GM12878 (cell line): ENCODE measurements around the gene GTSE1. TPM values are rescaled to one million over a fixed set of nuclear protein-coding genes. Genes with fewer than 3 reads are reported as not detected.

Experiments
- HDAC6 ChIP-seq: fragments of 200-600 bp; sonication (generic); IDR thresholded peaks from one replicate; pipeline ENCODE4 v1.8.0; 2017; ENCODE audit warnings: antibody characterized with exemption; ENCODE audit not compliant: unreplicated experiment
- NFXL1 ChIP-seq: fragments of 450-650 bp; IDR thresholded peaks from 2 replicates; pipeline ENCODE4 v1.6.1; 2017; ENCODE audit warnings: antibody characterized with exemption, mild to moderate bottlenecking, borderline replicate concordance
- NFYA ChIP-seq: IDR thresholded peaks from 2 replicates; pipeline ENCODE4 v1.6.1; 2011; ENCODE audit warnings: low read depth, mild to moderate bottlenecking, low read length, improper control_type of control experiment, borderline replicate concordance
- RCOR1 ChIP-seq: conservative IDR thresholded peaks from 2 replicates; pipeline ENCODE4 v1.6.1; 2012; ENCODE audit warnings: low read depth, low read length, improper control_type of control experiment
- TCF3 ChIP-seq: IDR thresholded peaks from 2 replicates; pipeline ENCODE4 v1.6.1; 2012; ENCODE audit warnings: low read depth, mild to moderate bottlenecking, low read length, borderline replicate concordance; ENCODE audit not compliant: insufficient read depth
- polyA plus RNA-seq, 11 experiments: library from polyadenylated mRNA; depleted of rRNA in 4 of 11; unstranded in 6 of 11; stranded (reverse) in 5 of 11; fragments of >200 nt; fragmentation: Nextera tagmentation in 4 of 11; fragmentation: Illumina TruSeq in 1 of 11; extraction: Ambion mirVana in 4 of 11; extraction: Trizol in 1 of 11; gene quantifications; 1 replicate in 1 of 11; 2 replicates in 10 of 11; pipeline versions ENCODE4 v1.2.1 to v1.2.3, GENCODE V29; 2011 to 2016; ENCODE audit warnings: inconsistent platforms in 2 of 11, missing spikeins in 2 of 11, low read depth in 1 of 11
- total RNA-seq, 4 experiments: library from RNA; depleted of rRNA in 3 of 4; stranded (reverse); fragments of >200 nt in 3 of 4; fragmentation: Illumina TruSeq in 1 of 4; extraction: Trizol in 1 of 4; gene quantifications; 2 replicates each; pipeline versions ENCODE4 v1.2.1 to v1.2.3, GENCODE V29; 2013 to 2021
- TF ChIP-seq, protein P1 (sequence below): fragments of 450-650 bp; IDR thresholded peaks from 2 replicates; pipeline ENCODE4 v1.6.1; 2017; ENCODE audit warnings: mild to moderate bottlenecking, moderate library complexity
- TF ChIP-seq, protein P2 (sequence below): fragments of 450-650 bp; IDR thresholded peaks from 2 replicates; pipeline ENCODE4 v1.6.1; 2017; ENCODE audit warnings: mild to moderate bottlenecking, moderate library complexity
- TF ChIP-seq, protein P3 (sequence below): IDR thresholded peaks from 2 replicates; pipeline ENCODE4 v1.6.1; 2012; ENCODE audit warnings: mild to moderate bottlenecking, low read depth, low read length
- TF ChIP-seq, protein P4 (sequence below): fragments of 450-650 bp; IDR thresholded peaks from 2 replicates; pipeline ENCODE4 v1.6.1; 2016; ENCODE audit warnings: mild to moderate bottlenecking, moderate library complexity, borderline replicate concordance

GTSE1 gene
- total and polyA plus RNA-seq, 10 of the 15 experiments (the other 5 are each of a cell fraction or from before 2014, with no cell fraction given): 6.6 to 46.2 (median 32.3) TPM

DNA sequence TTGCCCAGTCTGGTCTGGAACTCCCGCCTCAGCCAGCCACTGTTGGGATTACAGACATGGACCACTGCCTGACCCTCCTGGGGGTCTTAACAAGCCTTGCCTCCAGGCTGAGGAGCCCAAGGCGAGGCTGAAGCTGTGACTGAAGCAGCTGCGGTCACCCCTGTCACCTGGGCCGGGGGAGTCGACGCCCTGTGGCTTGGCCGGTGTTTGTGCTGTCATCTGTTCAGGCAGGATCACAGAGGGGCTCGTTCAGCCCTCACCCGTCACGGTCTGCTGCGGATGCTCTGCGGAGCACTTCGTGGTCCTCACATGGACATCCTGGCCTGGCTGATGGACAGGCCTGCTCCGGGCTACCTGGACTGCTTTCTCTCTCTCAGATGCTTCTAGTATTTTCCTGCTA is 62.7 kb downstream of the GTSE1 start (continued):
- TF ChIP-seq, protein P1, sequence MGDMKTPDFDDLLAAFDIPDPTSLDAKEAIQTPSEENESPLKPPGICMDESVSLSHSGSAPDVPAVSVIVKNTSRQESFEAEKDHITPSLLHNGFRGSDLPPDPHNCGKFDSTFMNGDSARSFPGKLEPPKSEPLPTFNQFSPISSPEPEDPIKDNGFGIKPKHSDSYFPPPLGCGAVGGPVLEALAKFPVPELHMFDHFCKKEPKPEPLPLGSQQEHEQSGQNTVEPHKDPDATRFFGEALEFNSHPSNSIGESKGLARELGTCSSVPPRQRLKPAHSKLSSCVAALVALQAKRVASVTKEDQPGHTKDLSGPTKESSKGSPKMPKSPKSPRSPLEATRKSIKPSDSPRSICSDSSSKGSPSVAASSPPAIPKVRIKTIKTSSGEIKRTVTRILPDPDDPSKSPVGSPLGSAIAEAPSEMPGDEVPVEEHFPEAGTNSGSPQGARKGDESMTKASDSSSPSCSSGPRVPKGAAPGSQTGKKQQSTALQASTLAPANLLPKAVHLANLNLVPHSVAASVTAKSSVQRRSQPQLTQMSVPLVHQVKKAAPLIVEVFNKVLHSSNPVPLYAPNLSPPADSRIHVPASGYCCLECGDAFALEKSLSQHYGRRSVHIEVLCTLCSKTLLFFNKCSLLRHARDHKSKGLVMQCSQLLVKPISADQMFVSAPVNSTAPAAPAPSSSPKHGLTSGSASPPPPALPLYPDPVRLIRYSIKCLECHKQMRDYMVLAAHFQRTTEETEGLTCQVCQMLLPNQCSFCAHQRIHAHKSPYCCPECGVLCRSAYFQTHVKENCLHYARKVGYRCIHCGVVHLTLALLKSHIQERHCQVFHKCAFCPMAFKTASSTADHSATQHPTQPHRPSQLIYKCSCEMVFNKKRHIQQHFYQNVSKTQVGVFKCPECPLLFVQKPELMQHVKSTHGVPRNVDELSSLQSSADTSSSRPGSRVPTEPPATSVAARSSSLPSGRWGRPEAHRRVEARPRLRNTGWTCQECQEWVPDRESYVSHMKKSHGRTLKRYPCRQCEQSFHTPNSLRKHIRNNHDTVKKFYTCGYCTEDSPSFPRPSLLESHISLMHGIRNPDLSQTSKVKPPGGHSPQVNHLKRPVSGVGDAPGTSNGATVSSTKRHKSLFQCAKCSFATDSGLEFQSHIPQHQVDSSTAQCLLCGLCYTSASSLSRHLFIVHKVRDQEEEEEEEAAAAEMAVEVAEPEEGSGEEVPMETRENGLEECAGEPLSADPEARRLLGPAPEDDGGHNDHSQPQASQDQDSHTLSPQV: no peak
- TF ChIP-seq NFYA (no peak), RCOR1 (no peak), NFXL1 (no peak), TCF3 (no peak), HDAC6 (no peak)
- TF ChIP-seq, protein P2, sequence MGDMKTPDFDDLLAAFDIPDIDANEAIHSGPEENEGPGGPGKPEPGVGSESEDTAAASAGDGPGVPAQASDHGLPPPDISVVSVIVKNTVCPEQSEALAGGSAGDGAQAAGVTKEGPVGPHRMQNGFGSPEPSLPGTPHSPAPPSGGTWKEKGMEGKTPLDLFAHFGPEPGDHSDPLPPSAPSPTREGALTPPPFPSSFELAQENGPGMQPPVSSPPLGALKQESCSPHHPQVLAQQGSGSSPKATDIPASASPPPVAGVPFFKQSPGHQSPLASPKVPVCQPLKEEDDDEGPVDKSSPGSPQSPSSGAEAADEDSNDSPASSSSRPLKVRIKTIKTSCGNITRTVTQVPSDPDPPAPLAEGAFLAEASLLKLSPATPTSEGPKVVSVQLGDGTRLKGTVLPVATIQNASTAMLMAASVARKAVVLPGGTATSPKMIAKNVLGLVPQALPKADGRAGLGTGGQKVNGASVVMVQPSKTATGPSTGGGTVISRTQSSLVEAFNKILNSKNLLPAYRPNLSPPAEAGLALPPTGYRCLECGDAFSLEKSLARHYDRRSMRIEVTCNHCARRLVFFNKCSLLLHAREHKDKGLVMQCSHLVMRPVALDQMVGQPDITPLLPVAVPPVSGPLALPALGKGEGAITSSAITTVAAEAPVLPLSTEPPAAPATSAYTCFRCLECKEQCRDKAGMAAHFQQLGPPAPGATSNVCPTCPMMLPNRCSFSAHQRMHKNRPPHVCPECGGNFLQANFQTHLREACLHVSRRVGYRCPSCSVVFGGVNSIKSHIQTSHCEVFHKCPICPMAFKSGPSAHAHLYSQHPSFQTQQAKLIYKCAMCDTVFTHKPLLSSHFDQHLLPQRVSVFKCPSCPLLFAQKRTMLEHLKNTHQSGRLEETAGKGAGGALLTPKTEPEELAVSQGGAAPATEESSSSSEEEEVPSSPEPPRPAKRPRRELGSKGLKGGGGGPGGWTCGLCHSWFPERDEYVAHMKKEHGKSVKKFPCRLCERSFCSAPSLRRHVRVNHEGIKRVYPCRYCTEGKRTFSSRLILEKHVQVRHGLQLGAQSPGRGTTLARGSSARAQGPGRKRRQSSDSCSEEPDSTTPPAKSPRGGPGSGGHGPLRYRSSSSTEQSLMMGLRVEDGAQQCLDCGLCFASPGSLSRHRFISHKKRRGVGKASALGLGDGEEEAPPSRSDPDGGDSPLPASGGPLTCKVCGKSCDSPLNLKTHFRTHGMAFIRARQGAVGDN: no peak
- TF ChIP-seq, protein P3, sequence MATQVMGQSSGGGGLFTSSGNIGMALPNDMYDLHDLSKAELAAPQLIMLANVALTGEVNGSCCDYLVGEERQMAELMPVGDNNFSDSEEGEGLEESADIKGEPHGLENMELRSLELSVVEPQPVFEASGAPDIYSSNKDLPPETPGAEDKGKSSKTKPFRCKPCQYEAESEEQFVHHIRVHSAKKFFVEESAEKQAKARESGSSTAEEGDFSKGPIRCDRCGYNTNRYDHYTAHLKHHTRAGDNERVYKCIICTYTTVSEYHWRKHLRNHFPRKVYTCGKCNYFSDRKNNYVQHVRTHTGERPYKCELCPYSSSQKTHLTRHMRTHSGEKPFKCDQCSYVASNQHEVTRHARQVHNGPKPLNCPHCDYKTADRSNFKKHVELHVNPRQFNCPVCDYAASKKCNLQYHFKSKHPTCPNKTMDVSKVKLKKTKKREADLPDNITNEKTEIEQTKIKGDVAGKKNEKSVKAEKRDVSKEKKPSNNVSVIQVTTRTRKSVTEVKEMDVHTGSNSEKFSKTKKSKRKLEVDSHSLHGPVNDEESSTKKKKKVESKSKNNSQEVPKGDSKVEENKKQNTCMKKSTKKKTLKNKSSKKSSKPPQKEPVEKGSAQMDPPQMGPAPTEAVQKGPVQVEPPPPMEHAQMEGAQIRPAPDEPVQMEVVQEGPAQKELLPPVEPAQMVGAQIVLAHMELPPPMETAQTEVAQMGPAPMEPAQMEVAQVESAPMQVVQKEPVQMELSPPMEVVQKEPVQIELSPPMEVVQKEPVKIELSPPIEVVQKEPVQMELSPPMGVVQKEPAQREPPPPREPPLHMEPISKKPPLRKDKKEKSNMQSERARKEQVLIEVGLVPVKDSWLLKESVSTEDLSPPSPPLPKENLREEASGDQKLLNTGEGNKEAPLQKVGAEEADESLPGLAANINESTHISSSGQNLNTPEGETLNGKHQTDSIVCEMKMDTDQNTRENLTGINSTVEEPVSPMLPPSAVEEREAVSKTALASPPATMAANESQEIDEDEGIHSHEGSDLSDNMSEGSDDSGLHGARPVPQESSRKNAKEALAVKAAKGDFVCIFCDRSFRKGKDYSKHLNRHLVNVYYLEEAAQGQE: no peak
- TF ChIP-seq, protein P4, sequence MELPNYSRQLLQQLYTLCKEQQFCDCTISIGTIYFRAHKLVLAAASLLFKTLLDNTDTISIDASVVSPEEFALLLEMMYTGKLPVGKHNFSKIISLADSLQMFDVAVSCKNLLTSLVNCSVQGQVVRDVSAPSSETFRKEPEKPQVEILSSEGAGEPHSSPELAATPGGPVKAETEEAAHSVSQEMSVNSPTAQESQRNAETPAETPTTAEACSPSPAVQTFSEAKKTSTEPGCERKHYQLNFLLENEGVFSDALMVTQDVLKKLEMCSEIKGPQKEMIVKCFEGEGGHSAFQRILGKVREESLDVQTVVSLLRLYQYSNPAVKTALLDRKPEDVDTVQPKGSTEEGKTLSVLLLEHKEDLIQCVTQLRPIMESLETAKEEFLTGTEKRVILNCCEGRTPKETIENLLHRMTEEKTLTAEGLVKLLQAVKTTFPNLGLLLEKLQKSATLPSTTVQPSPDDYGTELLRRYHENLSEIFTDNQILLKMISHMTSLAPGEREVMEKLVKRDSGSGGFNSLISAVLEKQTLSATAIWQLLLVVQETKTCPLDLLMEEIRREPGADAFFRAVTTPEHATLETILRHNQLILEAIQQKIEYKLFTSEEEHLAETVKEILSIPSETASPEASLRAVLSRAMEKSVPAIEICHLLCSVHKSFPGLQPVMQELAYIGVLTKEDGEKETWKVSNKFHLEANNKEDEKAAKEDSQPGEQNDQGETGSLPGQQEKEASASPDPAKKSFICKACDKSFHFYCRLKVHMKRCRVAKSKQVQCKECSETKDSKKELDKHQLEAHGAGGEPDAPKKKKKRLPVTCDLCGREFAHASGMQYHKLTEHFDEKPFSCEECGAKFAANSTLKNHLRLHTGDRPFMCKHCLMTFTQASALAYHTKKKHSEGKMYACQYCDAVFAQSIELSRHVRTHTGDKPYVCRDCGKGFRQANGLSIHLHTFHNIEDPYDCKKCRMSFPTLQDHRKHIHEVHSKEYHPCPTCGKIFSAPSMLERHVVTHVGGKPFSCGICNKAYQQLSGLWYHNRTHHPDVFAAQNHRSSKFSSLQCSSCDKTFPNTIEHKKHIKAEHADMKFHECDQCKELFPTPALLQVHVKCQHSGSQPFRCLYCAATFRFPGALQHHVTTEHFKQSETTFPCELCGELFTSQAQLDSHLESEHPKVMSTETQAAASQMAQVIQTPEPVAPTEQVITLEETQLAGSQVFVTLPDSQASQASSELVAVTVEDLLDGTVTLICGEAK: no peak
